ENCODE results near the gene NPY5R.
A peak's percentile ranks its signal among the peaks of the same experiment; 100 is the strongest.

The NPY5R gene

GRCh38 chr4:163343604-163344146, at the start of gene NPY5R:
Gene NPY5R, plus strand, starts transcription at chr4:163343892. Its CDS starts 6,382 bp downstream, at chr4:163350274.
- no peak for DNase-seq

- DNase-seq: no peak
Observed at GRCh38 chr4:163295138-163295537, 48.6 kb upstream of the NPY5R start.

- no peak for DNase-seq
Observed at GRCh38 chr4:163300445-163300844, 43.2 kb upstream of the NPY5R start.

GRCh38 chr4:163303069-163303468, 40.6 kb upstream of the NPY5R start:
- no peak for DNase-seq

GRCh38 chr4:163309466-163309865, 34.2 kb upstream of the NPY5R start:
- DNase-seq: no peak

- DNase-seq: no peak
Observed at GRCh38 chr4:163317110-163317509, 26.6 kb upstream of the NPY5R start.

GRCh38 chr4:163330916-163331628, 12.6 kb upstream of the NPY5R start:
- DNase-seq: no peak

GRCh38 chr4:163331629-163332376, 11.9 kb upstream of the NPY5R start:
- no peak for DNase-seq

- peak; percentile 11 to 16 for DNase-seq
Observed at GRCh38 chr4:163332526-163333406, 10.9 kb upstream of the NPY5R start, which contains the start of gene NPY1R. Gene NPY1R, minus strand, starts transcription at chr4:163332596. Its CDS starts 6,042 bp downstream, at chr4:163326554.

GRCh38 chr4:163335384-163335783, 8.3 kb upstream of the NPY5R start:
- no peak for DNase-seq

- DNase-seq: no peak
Observed at GRCh38 chr4:163344147-163345125, 744 bp downstream of the NPY5R start.

GRCh38 chr4:163350672-163351071, 7.0 kb downstream of the NPY5R start:
- no peak for DNase-seq

GRCh38 chr4:163353054-163353453, 9.4 kb downstream of the NPY5R start:
- DNase-seq: no peak

- DNase-seq: no peak
Observed at GRCh38 chr4:163356104-163356503, 12.4 kb downstream of the NPY5R start.

- DNase-seq: no peak
Observed at GRCh38 chr4:163367651-163368050, 24.0 kb downstream of the NPY5R start.

GRCh38 chr4:163372029-163372428, 28.3 kb downstream of the NPY5R start:
- no peak for DNase-seq

GRCh38 chr4:163378661-163379060, 35.0 kb downstream of the NPY5R start:
- no peak for DNase-seq

- no peak for DNase-seq
Observed at GRCh38 chr4:163380703-163381102, 37.0 kb downstream of the NPY5R start.

- DNase-seq: no peak
Observed at GRCh38 chr4:163382178-163382869, 38.6 kb downstream of the NPY5R start.

- DNase-seq: no peak
Observed at GRCh38 chr4:163384434-163384833, 40.7 kb downstream of the NPY5R start.

GRCh38 chr4:163384926-163385325, 41.2 kb downstream of the NPY5R start:
- no peak for DNase-seq

All from CD4-positive, alpha-beta T cell treated with Interleukin-4 for 1 hour (primary cell).